ENCODE data around the gene SIRPB2.

Gene SIRPB2

DNA sequence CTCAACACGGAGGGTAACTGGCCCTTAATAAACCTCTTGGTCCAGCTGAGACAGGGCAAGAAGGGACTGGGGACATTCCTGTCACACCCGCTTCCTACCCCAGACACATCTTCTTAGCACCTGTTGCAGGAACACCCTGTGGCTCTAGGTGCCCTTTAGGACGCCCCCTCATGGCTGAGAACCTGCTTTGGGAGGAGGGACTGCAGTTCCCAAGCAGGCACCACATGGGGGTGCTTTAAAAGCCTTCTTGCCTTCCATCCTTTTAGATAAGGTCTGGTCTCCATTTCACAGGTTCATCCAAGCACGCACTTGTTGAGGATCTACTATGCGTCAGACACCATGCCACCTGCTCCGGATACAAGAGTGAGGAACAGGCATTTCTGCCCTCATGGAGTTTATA lies 51.2 kb downstream of the SIRPB2 start:
- DNase-seq (ENCODE audit: low read depth) = no peak

DNA sequence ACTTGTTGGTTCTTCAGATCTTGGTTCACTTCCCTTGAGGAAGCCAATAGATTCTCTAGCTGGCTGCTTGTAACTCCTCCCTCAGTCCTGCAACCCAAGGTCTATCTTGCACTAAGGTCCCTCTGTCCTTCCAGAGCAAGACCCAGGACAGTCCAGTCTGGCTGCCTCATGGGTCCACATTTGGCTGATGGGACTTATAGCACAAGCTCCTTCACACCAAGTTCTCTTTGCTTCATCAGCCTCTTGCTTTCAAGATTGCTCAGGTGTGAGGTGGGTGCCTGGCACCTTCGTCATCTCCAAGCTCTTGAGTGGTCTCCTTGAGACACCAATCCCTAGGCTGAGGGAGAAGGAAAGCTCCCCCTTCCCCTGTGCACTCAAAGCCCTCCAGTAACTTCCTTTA lies 52.9 kb downstream of the SIRPB2 start:
- DNase-seq (ENCODE audit: low read depth) = no peak

DNA sequence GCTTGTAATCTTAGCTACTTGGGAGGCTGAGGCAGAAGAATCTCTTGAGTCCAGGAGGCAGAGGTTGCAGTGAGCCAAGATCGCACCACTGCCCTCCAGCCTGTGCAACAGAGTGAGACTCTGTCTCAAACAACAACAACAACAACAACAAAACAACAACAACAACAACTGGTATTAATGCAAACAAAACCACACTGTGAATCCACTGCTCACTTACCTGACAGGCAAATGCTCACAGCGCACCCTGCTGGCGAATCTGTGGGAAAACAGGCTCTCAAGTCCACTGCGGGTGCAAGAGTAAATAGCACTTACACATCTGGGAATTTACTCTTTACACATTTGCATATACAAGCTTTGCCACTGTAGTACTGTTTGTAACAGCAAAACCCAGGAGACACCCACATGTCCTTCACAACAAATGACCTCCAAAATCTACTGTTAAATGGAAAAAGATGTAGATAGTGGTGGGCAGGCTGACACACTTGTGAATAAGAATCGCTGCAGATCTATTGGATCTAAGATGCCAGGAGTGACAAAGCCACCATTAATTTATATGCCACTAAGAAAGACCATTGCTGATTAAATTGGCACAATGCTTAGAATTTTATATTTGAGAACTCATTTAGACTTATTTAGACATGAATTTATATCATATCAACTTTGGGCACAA lies 53.9 kb downstream of the SIRPB2 start:
- DNase-seq (ENCODE audit: low read depth) = peak; percentile 70

DNA sequence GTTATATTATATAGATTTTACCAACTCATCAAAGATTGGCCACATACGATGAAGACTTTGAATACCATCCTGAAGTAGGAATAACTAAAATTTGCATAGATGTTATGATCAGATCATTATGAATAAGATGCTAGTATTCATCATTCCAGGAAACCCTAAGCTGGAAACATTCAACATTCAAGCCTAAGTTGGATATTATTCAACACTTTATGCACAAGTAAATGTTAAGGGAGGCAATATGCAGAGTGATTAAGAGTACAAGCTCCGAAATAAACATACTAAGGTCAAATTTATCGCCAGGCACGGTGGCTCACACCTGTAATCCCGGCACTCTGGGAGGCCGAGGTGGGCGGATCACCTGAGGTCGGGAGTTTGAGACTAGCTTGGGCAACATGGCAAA lies 55.0 kb downstream of the SIRPB2 start:
- DNase-seq (ENCODE audit: low read depth) = no peak

DNA sequence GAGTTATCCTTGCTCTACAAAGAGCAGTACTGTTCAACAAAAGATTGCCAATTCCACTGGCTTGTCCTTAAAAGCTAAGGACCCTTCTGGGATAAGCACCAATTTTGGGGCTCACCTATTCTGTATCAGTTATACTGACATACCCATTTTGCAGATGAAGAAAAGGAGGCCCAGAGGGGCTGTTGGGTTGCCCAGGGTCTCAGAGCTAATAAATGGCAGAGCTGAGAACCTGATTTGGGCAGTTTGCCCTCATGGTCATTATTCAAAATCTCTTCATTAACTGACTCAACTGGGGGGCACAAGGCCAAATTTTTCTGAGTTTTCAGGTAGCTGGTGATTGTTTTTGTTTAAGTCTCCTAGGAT lies 55.9 kb downstream of the SIRPB2 start:
- DNase-seq (ENCODE audit: low read depth) = no peak

DNA sequence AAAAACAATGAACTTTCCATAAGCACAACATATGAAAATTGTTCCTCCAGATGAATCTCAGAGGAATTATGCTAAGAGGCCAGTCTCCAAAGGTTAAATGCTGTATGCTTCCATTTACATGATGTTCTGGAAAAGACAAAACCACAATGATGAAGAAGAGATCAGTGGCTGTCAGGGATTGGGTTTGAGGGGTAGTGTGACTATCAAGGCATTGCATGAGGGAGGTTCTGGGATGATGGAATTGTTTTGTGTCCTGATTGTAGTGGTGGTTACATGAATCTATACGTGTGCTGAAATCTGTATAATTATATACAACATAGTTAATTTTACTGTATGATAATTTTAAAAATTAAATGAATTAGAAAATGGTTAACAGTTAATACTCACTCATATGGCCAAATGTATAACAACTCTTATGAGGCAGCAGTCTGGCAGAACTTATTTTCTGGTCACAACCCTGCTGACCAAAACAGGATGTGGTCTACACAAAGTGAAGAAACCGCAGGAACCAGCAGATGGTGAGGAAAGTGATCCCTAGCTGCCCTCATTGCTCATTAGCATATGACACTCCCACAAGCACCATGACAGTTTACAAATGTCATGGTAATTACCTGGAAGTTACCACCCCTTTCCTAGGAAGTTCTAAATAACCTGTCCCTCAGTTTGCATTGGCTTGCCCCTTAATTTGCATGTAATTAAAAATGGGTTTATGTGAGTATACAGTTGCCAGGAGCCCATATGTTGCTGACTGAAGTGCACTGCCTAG lies 56.5 kb downstream of the SIRPB2 start:
- peak; percentile 16 for DNase-seq (ENCODE audit: low read depth)

DNA sequence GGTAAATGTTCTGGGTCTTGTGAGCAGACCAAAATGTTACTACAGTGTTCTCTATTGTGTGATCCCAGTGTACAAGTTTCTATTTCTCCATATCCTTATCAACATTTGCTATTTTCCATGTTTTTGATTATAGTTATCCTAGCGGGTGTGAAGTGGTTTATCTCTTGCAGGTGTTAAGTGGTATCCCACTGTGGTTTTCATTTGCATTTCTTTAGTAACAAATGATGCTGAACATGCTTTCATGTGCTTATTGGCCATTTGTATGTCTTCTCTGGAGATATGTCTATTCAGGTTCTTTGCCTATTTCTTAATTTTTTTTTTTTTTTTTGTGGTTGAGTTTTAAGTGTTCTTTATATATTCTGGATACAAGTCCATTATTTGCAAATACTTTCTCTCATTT lies 60.1 kb downstream of the SIRPB2 start:
- DNase-seq (ENCODE audit: low read depth) = no peak

DNA sequence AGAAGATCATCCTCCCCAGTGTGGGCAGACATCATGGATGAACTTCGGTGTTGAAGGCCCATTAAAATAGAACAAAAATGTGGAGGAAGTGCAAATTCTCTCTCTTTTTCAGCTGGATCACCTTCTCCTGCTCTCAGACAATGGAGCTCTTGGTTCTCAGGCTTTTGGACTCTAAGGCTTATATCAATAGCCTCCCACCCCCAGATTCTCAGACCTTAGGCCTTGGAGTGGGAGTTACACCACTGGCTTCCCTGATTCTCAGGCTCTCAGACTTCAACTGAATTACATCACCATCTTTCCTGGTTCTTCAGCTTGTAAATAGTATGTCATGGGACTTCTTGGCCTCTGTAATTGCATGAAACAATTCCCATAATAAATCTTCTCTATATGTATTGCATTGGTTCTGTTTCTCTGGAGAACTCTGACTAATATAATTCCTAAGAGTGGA lies 61.2 kb downstream of the SIRPB2 start:
- DNase-seq (ENCODE audit: low read depth) = no peak

DNA sequence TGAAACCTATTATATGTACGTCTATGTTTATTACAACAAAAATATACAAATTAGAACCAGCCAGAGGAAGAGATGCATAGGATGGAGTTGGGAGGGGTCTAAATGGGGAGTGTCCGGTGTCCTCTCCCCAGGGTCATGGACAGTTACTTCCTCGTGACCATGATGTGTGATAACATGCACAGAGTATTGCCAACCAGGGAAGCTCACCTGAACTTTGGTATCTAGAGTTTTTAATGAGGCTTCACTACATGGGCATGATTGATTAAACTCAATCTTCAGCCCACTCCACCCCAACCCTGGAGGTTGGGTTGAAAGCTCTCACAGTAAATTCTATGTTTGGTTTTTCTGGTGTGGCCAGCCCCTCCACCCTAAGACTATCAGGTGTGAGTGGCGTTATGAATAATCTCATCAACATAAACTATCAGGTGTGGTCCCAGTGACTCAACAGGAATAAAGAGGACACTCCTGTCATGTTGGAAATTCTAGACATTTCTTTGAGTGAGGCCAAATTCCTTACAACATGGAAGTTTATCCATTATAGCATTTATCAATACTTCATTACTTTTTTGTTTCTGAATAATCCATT lies 62.0 kb downstream of the SIRPB2 start:
- DNase-seq (ENCODE audit: low read depth) = no peak

DNA sequence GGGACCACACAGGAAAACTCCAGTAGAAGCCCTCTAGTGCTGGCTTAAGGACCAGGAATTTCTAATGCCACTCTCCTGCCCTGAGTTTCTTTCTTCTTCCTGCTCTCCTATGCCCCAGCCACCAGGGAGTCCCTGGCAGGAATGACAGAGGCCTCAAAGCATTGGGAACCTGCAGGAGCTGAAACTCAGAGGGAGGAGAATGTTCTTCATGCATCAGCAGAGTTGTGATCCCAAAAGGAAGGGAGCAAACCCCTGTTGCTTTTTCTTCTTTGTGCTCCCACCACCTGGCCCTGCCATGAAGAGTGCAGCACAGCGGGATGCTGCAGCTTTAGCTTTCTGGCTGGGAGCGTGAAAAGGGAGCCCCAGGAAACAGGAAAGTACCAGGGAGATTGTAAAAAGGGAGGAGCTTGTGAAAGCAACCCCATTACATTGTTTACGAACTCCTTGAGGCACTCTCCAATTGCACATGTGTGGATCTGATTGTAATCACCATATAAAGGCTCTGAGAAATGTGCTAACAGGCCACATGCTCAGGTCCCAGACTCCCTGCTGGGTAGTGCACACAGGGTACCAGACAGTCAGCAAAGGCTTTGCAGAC lies 63.7 kb downstream of the SIRPB2 start:
- no peak for DNase-seq (ENCODE audit: low read depth)

DNA sequence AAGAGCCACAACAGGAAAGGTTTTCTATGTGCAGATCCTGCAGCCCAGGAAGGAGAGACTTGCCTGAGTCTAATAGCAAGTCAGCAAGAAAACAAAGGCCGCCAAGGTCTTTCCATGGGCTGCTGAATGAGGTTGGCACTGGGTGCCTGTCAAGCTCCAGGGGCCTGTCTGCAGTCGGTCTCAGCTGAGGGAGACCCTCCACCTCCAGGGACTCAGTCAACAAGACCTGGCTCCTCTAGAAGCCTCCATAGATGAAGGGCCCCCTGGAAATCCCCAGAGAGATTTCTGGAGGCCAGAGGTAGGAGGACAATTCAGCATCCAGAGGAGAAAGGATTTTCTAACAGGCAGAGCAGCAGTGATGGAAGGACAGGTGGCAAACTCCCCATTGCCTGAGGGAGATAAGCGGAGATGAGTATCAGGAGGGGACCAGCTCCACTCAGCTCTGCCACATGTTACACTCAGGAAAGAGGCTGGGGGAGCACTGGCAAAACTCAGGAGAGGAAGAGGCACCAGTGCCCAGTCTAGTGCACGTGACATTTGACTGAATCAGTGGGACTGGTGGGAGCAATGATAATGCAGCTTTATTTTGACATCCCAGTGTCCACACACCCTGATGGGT lies 64.9 kb downstream of the SIRPB2 start:
- no peak for DNase-seq (ENCODE audit: low read depth)

All from activated T-helper 9 cell treated with anti-CD3 and anti-CD28 coated beads, Interleukin-2, amount 50 U/mL, for 16 hours (primary cell).